Measurements from ENCODE around the gene ZNF329.
"Not testable (repeated sequence)": the region's sequence is repeated elsewhere in the genome, so short reads cannot be mapped to it uniquely, and the experiment has no call there.

The ZNF329 gene

DNA sequence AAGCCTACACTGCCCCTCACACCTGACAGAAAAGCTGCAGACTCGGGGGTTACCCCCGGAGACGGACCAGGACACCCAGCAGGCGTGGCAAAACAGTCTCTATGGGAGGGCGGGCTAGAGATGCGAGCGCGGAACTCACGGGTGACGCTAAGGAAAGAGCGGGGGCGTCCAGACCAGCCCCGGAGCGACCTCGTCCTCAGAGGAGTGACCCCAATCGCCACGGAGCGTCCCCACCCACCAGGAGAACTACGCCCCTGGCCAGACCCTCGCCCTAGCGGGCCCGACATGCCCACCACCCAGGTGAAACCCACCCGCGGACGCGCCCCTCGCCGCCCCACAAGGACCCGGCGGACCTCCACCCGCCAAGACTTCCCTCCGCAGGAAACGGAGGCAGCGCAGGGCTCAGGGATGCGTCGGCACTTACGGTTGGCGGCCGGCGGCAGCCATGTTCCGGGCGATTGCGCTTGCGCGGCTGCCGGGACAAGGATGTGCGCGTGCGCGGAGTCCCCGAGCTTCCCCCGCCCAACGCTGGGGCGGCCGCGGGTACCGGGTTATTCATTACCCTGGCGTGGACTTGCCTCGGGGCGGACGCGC, at the start of gene ZNF329:
Gene ZNF329, minus strand, starts transcription at position 462 of the 594 bp plus-strand sequence. CDS start 21,286 bp downstream, outside the sequence.
- peak; percentile 98 for DNase-seq (ENCODE audit: low spot score)

DNA sequence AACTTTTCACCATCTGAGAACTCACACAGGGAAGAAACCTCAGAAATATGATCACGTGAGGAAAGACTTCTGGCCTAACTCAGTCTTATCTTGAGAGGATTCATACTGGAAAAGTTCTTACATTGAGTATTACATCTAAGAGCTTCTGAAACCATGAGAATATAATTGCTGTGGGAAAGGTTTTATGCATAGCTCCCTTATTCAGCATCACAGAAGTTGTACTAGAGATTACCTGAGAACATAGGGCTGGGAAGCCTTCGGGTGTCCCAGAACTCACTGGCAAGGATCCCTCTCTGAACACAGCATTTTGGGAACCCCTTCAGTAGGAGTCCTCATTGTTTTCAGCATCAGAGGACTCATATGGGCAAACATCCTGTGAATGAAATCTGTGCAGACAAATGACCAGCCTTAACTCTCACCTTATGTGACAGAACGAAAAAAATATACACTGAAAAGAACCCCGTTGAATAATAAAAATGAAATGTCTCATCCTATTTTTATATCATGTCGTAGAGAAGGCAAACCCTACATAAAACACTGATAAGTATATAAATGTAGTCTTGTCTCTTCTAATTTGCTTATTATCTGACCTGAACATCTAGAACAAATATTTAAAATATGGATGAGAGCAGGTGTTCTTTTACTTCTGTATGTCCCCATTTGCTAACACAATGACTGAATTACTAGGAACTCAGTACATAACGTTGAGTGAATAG, 46.5 kb upstream of the ZNF329 start:
- DNase-seq (ENCODE audit: low spot score): no peak

GRCh38 chr19:58183817-58184215, 33.2 kb upstream of the ZNF329 start:
- no peak for DNase-seq (ENCODE audit: low spot score)

DNA sequence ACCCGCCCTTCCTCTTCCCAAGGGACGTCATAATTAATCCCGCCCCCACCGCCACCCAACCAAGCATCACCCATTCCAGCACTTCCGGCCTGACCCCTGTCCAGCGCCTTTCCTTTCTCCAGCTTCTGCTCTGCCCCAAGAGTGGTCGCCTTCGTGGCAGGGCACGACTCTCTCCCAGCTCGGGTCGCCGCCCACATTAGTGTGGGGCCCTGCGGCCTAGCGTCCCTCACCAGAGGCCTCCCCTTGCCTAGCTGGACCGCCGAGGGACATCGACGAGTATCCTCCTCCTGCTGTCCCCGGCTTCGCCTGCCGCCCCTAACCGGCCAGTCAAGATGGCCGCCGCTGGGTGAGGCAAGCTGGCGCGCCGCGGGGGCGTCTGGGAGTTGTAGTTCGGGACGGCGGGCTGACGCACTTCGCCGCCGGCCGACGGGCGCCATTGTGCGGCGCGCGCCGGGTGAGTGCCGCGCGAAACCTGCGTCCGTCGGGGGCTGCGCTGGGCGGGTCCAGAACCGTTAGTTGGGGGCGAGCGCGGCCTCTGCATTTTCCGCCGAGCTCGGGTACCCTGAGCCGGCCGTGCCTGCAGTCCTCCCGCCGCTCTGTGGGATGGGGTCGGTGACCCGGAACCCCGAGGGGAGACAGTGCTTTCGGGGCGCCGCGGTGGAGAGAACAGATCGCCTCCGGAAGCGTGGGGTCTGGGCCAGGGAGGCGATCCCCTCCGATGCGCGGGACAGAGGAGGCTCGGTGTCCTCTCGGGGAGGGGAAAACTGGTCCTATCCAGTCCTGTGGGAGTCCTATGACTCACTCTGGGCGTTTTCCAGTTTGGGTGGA, 32.6 kb upstream of the ZNF329 start, which contains the start of gene ZNF274:
Gene ZNF274, plus strand, starts transcription at position 73 of the 828 bp plus-strand sequence. CDS start 905 bp downstream, outside the sequence.
- DNase-seq (ENCODE audit: low spot score): peak; percentile 96

- DNase-seq (ENCODE audit: low spot score): no peak
These were observed 32.0 kb upstream of the ZNF329 start for GRCh38 chr19:58182577-58182988.

- peak; percentile 47 for DNase-seq (ENCODE audit: low spot score)
These were observed 31.4 kb upstream of the ZNF329 start for GRCh38 chr19:58181902-58182576.

DNA sequence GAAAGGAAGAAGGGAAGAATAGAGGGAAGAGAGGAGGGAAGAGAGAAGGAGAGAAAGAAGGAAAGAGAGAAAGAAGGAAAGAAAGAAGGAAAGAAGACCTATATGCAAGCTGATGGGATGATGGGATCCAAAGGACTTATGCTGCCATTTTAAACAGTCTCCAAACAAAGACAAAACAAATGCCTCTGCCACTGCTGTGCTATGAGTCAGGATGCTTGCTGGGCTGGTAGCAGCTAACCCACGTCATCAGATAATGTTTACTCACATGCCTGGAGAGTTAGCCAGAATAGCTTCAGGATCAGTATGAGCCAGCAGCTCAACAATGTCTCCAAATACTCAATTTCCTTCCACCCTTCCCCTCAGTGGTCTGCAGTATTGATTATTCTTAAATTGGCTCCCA, 20.3 kb upstream of the ZNF329 start:
- no peak for DNase-seq (ENCODE audit: low spot score)

GRCh38 chr19:58166708-58167280, 16.2 kb upstream of the ZNF329 start:
- no peak for DNase-seq (ENCODE audit: low spot score)

- DNase-seq (ENCODE audit: low spot score): no peak
These were observed 15.7 kb upstream of the ZNF329 start for GRCh38 chr19:58166268-58166667.

DNA sequence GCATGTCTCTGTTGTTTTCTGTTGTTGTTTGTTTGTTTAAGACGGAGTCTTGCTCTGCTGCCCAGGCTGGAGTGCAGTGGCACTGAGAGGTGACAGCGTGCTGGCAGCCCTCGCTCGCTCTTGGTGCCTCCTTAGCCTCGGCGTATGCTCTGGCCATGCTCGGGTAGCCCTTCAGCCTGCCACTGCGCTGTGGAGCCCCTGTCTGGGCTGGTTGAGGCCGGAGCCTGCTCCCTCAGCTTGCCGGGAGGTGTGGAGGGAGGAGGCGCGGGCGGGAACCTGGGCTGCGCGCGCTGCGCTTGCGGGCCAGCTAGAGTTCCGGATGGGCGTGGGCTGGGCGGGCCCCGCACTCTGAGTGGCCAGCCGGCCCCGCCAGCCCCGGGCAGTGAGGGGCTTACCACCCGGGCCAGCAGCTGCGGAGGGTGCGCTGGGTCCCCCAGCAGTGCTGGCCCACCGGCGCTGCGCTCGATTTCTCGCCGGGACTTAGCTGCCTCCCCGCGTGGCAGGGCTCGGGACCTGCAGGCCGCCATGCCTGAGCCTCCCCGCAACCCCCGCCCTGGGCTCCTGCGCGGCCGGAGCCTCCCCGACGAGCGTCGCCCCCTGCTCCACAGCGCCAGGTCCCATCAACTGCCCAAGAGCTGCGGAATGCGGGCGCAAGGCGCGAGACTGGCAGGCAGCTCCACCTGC, 6.6 kb upstream of the ZNF329 start:
- no peak for DNase-seq (ENCODE audit: low spot score)

GRCh38 chr19:58154679-58155648, 4.4 kb upstream of the ZNF329 start:
- DNase-seq (ENCODE audit: low spot score): peak; percentile 97

- DNase-seq (ENCODE audit: low spot score): no peak
These were observed 3.7 kb upstream of the ZNF329 start for GRCh38 chr19:58154287-58154678.

GRCh38 chr19:58153386-58153785, 2.8 kb upstream of the ZNF329 start:
- no peak for DNase-seq (ENCODE audit: low spot score)

GRCh38 chr19:58147475-58147874, 3.1 kb downstream of the ZNF329 start:
- not testable (repeated sequence) for DNase-seq (ENCODE audit: low spot score)

DNA sequence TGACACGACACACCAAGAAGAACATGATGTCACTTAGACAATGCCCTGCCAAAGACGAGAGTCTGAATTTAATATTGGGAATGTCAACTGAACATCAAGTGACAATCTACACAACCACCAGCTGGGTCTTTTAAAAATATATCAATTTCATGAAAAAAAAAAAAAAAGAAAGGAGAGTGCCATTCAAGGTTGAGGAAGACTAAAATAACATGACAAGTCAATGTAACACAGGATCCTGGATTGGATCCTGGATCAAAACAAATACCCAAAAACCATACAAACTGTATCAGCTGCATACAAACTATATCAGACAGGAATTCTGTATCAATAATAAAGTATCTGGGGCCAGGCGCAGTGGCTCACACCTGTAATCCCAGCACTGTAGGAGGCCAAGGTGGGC, 4.7 kb downstream of the ZNF329 start:
- DNase-seq (ENCODE audit: low spot score): no peak

DNA sequence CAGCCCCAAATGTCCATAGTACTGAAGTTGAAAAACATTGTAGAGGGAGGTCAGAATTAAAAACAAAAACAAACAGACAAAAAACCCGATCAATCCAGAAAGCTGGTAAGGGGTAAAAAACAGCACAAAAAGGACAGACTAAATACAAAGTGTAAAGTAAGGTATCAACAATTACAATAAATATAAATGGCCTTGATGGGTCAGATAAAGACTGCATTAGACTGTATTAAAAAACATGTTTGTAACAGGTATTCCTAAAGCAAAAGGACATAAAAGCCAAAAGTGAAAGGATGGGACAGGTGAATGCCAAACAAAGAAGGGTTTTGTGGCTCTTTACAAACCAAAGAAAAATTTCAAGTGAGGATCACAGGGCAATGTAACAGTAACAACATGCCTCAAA, 16.3 kb downstream of the ZNF329 start:
- DNase-seq (ENCODE audit: low spot score): no peak

DNA sequence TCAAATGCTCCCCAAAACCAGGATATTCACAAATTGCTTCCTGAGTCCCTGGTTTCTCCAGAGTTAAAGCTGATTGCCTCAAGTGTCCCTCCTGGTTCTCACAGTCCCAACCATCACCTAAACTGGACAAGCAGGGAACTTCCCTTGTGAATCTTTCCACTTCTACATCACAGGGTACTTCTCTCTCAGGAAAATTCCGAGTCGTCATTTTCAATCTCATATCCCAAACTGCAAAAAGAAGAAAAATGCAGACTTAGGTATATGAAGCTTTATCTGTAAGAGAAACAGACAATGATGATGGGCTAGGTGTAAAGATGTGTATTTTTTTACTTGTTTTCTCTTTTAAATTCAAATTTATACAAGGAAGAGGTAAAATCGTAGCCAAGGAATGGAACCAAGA, 21.3 kb downstream of the ZNF329 start:
- no peak for DNase-seq (ENCODE audit: low spot score)

GRCh38 chr19:58128041-58128685, 22.4 kb downstream of the ZNF329 start:
- DNase-seq (ENCODE audit: low spot score): no peak

DNA sequence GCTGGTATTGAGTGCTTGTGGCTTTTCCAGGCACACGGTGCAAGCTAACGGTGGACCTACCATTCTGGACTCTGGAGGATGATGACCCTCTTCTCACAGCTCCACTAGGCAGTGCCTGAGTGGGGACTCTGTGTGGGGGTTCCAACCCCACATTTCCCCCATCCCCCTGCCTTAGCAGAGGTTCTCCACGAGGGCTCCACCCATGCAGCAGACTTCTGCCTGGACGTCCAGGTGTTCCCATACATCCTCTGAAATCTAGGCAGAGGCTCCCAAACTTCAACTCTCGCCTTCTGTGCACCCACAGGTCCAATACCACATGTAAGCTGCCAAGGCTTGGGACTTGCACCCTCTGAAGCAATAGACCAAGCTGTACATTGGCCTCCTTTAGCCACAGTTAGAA, 27.2 kb downstream of the ZNF329 start:
- no peak for DNase-seq (ENCODE audit: low spot score)

Measured in HuH-7.5 (cell line).